ENCODE results near the gene CDR2.

DNA sequence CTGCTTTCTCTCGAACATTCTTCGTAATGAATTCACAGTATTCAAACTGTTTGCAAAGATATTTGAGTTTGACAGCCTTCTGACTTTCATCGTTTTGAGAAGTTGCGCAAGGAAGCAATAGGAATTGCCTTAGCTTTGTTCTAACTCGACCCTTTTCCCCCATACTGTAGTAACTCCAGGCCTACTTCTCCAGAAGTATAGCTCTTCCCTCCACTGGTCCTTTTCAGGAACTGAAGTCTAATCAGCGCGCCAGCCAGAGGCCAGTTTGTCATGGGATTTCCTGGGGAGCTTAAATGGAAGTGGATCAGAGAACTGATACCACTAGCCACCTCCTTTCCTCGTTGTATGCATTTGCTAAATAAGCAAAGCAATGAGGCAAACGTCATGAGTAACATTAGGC lies 27.9 kb downstream of the CDR2 start:
- TF ChIP-seq, protein P1, sequence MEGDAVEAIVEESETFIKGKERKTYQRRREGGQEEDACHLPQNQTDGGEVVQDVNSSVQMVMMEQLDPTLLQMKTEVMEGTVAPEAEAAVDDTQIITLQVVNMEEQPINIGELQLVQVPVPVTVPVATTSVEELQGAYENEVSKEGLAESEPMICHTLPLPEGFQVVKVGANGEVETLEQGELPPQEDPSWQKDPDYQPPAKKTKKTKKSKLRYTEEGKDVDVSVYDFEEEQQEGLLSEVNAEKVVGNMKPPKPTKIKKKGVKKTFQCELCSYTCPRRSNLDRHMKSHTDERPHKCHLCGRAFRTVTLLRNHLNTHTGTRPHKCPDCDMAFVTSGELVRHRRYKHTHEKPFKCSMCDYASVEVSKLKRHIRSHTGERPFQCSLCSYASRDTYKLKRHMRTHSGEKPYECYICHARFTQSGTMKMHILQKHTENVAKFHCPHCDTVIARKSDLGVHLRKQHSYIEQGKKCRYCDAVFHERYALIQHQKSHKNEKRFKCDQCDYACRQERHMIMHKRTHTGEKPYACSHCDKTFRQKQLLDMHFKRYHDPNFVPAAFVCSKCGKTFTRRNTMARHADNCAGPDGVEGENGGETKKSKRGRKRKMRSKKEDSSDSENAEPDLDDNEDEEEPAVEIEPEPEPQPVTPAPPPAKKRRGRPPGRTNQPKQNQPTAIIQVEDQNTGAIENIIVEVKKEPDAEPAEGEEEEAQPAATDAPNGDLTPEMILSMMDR (IDR thresholded peaks at IDR 0.05): no peak
- no peak for TF ChIP-seq EP300 (IDR thresholded peaks at IDR 0.05)
- no peak for TF ChIP-seq POLR2A (IDR thresholded peaks at IDR 0.05)

All from ovary (tissue), 3 donors.